ENCODE measurements around the gene PIP4K2C.
"Not testable (repeated sequence)": the region's sequence is repeated elsewhere in the genome, so short reads cannot be mapped to it uniquely, and the experiment has no call there.

The PIP4K2C gene

GRCh38 chr12:57623385-57623784, 32.4 kb downstream of the PIP4K2C start:
- ATAC-seq: no peak

GRCh38 chr12:57623811-57624390, 32.9 kb downstream of the PIP4K2C start:
- ATAC-seq: no peak

GRCh38 chr12:57624441-57625220, 33.6 kb downstream of the PIP4K2C start:
- no peak for ATAC-seq

GRCh38 chr12:57625261-57626032, 34.5 kb downstream of the PIP4K2C start:
- ATAC-seq: no peak

GRCh38 chr12:57626111-57626920, 35.3 kb downstream of the PIP4K2C start:
- ATAC-seq: no peak

GRCh38 chr12:57626921-57627445, 36.0 kb downstream of the PIP4K2C start:
- no peak for ATAC-seq

GRCh38 chr12:57627501-57628279, 36.7 kb downstream of the PIP4K2C start:
- ATAC-seq: peak; percentile 23 to 39

GRCh38 chr12:57628280-57629191, 37.5 kb downstream of the PIP4K2C start:
- no peak for ATAC-seq

GRCh38 chr12:57629897-57630471, 39.0 kb downstream of the PIP4K2C start:
- ATAC-seq: no peak

- ATAC-seq: no peak
These were observed 40.0 kb downstream of the PIP4K2C start for GRCh38 chr12:57630891-57631433.

GRCh38 chr12:57631566-57632072, 40.6 kb downstream of the PIP4K2C start:
- ATAC-seq: no peak

- peak; percentile 29 to 36 for ATAC-seq
These were observed 41.3 kb downstream of the PIP4K2C start for GRCh38 chr12:57632073-57632957.

- peak; percentile 85 to 87 for ATAC-seq
These were observed 42.2 kb downstream of the PIP4K2C start, which contains the start of gene B4GALNT1 for GRCh38 chr12:57632958-57633840. Gene B4GALNT1 (minus strand): TSS chr12:57633201. CDS start chr12:57632132, 1,069 bp downstream.

- not testable (repeated sequence) for ATAC-seq
These were observed 45.7 kb downstream of the PIP4K2C start for GRCh38 chr12:57636731-57637130.

GRCh38 chr12:57637364-57637763, 46.4 kb downstream of the PIP4K2C start:
- no peak for ATAC-seq

GRCh38 chr12:57638096-57638495, 47.1 kb downstream of the PIP4K2C start:
- ATAC-seq: no peak
